HG03442 (cell line): ENCODE measurements around the gene TEKT5.
"Not testable (repeated sequence)": the region's sequence is repeated elsewhere in the genome, so short reads cannot be mapped to it uniquely, and the experiment has no call there.

Source experiments
- ATAC-seq: cut with Tn5 transposase; IDR thresholded peaks from one replicate; pipeline ENCODE4 v1.9.1; 2021; ENCODE audit warnings: mild to moderate bottlenecking, moderate library complexity; ENCODE audit not compliant: unreplicated experiment

The TEKT5 gene

DNA sequence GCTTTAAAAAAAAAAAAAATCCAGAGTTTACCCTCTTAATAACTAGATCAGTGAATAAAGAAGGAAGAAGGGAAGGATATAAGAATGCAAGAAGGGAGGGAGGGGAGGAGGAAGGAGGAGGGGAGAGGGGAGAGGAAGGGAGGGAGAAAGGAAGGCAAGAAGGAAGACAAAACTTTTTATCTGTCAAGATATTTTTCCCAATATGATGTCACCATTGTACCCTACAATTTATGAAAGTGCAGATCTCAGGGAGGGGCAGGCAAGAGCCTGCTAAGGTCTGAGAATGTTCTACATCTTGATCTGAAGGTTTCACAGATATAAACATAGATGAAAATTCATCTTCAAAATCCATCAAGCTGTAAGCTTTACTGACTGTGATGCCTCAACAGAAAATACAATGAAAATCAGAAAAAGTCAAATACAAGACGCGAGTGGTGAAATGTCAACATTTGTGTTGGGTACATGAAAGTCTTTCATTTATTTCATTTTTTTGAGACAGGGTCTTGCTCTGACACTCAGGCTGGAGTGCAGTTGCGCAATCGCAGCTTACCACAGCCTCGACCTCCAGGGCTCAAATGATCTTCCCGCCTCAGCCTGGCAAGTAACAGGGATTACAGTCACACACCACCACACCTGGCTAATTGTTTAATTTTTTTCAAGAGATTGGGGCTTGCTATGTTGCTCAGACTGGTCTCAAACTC lies 57.2 kb downstream of the TEKT5 start:
- no peak for ATAC-seq

GRCh38 chr16:10635365-10636021 lies 59.2 kb downstream of the TEKT5 start:
- ATAC-seq = no peak

DNA sequence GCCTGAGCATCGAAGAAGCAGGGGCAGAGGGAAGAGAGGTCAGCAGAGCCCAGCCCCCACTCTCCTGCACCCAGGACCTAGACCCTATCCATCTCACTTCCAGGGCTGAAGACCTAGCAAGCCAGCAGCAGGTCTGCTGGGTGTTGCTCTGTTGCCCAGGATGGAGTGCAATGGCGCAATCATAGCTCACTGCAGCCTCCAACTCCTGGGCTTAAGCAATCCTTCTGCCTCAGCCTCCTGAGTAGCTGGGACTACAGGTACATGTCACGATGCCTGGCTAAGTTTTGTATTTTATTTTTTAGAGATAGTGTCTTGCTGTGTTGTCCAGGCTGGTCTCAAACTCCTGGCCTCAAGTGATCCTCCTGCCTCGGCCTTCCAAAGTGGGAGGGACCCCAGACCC lies 61.3 kb downstream of the TEKT5 start:
- not testable (repeated sequence) for ATAC-seq

DNA sequence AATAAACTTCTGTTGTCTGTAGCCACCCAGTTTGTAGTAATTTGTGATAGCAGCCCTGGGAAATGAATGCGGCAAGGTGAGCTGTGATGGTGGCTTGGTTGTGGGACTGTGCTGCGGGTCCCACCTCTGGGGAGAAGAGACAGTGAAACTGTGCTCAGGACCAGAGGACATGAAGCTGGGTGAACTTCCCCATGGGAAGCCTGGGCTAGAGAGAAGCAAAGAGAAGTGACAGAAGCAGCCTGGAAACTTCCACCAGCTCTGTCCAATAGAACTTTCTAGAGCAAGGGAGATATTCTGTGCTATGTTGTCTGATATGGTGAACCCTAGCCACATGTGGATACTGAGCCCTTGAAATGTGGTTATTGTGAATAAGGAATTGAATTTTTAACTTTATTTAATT lies 62.8 kb downstream of the TEKT5 start:
- ATAC-seq = no peak

- no peak for ATAC-seq
These were observed 65.2 kb downstream of the TEKT5 start for GRCh38 chr16:10629592-10629963.

DNA sequence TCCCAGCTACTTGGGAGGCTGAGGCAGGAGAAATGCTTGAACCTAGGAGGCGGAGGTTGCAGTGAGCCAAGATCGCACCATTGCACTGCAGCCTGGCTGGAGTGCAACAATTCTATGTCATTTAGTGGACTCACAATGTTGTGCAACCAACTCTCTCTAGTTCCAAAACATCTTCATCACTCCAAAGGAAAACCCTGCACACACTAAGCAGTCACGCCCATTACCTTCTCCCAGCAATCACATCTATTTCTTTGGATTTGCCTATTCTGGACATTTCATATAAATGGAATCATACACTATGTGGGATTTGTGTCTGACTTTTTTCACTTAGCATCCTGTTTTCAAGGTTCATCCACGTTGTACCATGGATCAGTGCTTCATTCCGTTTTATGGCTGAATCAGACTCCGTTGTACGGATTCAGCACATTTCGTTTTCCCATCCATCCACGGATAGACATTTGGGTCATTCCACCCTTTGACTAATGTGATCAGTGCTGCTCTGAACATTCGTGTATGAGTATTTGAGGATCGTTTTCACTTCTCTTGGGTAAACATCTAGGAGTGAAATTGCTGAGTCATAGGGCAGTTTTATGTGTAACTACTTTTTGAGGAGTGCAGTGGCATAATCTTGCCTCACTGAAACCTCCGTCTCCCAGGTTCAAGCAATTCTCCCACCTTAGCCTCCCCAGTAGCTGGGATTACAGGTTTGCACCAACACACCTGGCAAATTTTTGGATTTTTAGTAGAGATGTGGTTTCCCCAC lies 69.0 kb downstream of the TEKT5 start:
- no peak for ATAC-seq

DNA sequence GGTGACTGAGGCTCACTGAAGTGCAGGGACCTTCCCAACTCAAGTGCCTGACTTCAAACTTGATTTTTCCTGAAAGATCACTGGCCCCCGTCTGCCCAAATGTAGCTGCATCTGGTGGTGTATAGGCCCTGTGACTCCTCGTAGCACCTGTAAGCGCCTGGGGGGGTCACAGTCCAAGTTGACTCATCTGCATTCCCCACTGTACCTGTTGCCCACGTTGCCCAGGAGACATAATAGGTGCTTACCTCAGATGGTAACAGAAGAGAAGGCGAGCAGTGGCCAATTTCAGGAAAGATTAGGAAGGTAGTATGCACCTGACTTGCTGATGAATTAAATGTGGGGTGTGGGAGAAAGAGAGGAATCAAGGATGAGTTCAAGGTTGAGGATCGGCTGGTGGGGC lies 70.2 kb downstream of the TEKT5 start:
- no peak for ATAC-seq

DNA sequence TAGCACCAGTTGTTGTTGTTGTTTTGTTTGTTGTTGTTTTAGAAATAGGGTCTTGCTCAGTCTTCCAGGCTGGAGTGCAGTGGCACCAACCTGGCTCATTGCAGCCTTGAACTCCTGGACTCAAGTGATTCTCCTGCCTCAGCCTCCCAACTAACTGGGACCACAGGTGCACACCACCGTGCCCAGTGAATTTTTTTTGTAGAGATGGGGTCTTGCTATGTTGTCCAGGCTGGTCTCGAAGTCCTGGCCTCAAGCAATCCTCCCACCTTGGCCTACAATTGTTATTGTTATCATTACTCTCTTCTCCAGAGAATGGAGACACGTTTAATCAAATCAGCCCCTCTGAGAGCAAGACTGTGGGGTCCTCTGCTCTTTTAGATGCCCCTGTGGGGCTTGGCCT lies 71.7 kb downstream of the TEKT5 start:
- no peak for ATAC-seq

- no peak for ATAC-seq
These were observed 72.5 kb downstream of the TEKT5 start for GRCh38 chr16:10622036-10622921.

GRCh38 chr16:10621216-10621949 lies 73.3 kb downstream of the TEKT5 start:
- ATAC-seq = not testable (repeated sequence)

- ATAC-seq = no peak
These were observed 74.6 kb downstream of the TEKT5 start for GRCh38 chr16:10620120-10620519.

- ATAC-seq = no peak
These were observed 75.4 kb downstream of the TEKT5 start for GRCh38 chr16:10619271-10619849.

DNA sequence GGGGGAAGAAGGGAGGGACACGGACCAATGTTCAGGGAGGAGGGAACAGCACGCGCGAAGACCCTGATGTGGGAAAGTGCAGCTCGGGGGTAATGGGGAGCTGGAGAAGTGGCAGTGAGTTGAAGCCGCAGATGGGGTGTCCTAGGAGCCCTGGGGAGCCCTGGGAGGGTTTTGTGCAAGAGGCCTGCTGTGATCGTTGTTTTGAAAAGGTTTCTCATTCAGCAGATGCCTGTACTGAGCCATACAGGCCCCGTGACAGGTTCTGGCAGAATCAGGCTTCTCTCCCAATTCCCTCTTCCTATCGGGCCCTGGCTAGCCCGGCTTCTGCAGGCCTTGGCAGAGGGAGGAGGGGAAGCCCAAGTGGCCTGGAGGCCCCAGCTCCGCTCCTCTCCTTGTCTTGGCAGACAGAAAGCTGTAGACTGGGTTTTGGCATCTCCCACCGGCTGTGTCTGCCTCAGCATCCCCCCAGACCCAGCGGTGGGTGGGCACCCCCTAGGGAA lies 76.0 kb downstream of the TEKT5 start:
- ATAC-seq = no peak

DNA sequence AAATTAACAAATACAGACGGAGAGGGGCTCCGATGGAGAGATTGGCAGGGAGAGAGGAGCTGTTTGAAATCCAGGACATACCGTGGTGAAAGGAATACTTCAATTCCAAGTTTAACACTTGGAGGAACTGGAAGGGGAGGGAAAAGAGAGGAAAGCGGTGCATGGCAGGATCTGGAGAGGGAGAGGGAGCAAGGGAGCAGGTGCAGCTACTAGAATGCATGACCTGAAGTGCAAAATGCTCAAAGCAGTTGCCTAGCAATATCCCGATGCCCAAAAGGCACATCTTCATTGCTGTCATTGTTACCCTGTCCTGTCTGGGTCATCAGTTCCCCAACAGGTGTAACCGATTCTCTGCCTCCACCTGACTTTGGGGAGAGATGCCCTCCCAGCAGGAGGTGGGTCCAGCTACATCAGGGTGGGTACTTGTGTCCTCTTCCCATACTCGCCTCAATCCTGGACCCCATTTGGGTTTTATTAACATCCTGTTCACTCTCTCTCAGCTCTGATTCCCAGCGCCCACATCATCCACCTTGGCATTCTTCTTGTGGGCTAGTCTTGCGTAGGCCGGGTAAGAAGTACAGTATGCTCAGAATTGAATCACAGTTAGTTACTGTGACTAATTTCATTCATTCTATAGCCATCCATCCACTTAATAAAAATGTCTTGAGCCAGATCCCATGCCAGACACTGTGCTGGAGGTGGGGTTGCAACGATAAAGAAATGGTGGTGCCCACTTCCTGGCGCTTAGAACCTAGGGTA lies 76.9 kb downstream of the TEKT5 start:
- ATAC-seq = no peak

DNA sequence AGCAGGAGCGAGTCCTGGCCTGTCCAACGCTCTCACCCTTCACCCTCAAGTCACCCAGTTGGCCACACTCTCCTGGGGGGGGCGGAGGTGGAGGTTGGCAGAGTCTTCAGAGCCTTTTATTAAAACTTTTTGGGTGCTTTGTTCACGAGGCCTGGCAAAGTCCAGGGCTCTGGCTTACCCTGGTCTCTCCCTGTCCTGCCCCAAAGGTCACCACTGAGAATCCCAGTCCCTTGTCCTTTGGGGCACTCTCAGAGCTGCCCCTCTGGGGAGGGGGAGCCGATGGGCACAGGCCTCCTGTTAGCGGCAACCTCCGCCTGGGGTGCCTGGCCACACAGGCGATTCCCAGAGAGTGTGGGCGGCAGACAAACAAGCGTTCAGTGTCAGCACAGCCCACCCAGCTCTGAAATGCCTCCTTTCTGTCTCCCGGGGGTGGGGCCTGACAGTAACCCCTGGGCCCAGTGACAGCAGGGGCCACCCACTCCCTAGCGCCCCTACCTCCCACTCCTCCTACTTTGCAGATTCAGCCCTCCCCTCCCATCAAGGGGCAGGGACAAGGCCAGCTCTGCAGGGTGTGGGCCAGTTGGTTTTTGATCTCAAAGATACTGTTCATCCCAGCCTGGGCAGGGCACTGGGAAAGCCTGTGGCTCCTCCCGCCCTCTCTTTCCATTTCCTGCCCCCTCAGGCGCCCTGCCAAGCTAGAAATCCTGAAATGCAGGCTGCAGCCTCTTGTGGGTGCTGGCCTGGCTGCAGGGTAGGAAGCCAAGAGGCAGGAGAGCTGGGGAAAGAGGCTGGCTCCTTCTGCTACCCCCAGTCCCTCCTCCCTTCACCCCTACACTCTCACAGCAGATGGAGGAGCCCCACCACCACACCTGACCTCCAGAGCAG lies 77.7 kb downstream of the TEKT5 start:
- no peak for ATAC-seq

DNA sequence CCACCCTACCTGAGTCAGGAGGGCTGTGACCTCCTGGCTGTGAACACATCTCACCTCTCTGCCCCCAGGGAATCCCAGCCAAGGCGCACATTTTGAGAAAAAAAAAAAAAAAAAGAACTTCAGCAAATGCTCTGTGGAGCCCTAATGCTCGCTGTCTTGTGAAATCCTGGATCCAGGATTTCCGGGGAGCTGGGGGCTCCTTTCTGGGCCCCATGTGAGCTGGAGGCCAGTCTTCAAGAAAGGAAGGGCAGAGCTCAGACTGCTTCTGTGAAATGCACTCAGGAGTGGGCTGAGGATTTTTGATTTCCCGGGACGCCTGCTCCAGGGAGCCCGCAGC lies 78.3 kb downstream of the TEKT5 start:
- no peak for ATAC-seq

DNA sequence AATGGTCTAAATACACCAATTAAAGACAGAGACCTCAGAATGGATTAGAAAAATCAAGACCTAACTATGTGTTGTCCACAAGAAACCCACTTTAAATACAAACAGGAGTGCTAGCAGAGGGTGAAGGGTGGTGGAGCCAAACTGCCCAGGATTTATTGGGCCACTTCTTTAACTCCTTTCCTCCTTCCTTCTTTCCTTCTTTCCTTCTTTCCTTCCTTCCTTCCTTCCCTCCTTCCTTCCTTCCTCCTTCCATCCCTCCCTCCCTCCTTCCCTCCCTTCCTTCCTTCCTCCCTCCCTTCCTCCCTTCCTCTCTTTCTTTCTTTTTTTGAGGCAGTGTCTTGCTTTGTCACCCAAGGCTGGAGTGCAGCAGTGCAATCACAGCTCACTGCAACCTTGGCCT lies 80.0 kb downstream of the TEKT5 start:
- no peak for ATAC-seq

GRCh38 chr16:10613785-10614485 lies 80.8 kb downstream of the TEKT5 start:
- no peak for ATAC-seq
